GM19351 (cell line): ENCODE measurements around the gene UBE2E2.

Source experiments
- ATAC-seq: cut with Tn5 transposase; IDR thresholded peaks from one replicate; pipeline ENCODE4 v1.9.1; 2021; ENCODE audit warnings: mild to moderate bottlenecking, moderate library complexity; ENCODE audit not compliant: unreplicated experiment

Gene UBE2E2

GRCh38 chr3:23567917-23568316, 364.8 kb downstream of the UBE2E2 start:
- no peak for ATAC-seq

GRCh38 chr3:23573827-23574226, 370.7 kb downstream of the UBE2E2 start:
- no peak for ATAC-seq

GRCh38 chr3:23574822-23575315, 371.7 kb downstream of the UBE2E2 start:
- ATAC-seq = no peak

- no peak for ATAC-seq
Observed at GRCh38 chr3:23575697-23576096, 372.6 kb downstream of the UBE2E2 start.

- no peak for ATAC-seq
Observed at GRCh38 chr3:23576379-23576959, 373.3 kb downstream of the UBE2E2 start.

GRCh38 chr3:23580096-23580713, 377.1 kb downstream of the UBE2E2 start:
- ATAC-seq = no peak

- ATAC-seq = no peak
Observed at GRCh38 chr3:23583980-23584740, 381.0 kb downstream of the UBE2E2 start.

- no peak for ATAC-seq
Observed at GRCh38 chr3:23587513-23587912, 384.4 kb downstream of the UBE2E2 start.

- no peak for ATAC-seq
Observed at GRCh38 chr3:23588547-23588946, 385.4 kb downstream of the UBE2E2 start.

GRCh38 chr3:23589602-23590001, 386.5 kb downstream of the UBE2E2 start:
- no peak for ATAC-seq

GRCh38 chr3:23590424-23591273, 387.5 kb downstream of the UBE2E2 start:
- peak; percentile 91 for ATAC-seq

GRCh38 chr3:23591374-23591773, 388.2 kb downstream of the UBE2E2 start:
- ATAC-seq = no peak

- peak; percentile 38 for ATAC-seq
Observed at GRCh38 chr3:23592961-23593931, 390.1 kb downstream of the UBE2E2 start.

- ATAC-seq = no peak
Observed at GRCh38 chr3:23594066-23594465, 390.9 kb downstream of the UBE2E2 start.

- no peak for ATAC-seq
Observed at GRCh38 chr3:23594894-23595670, 392.0 kb downstream of the UBE2E2 start.

GRCh38 chr3:23595851-23596250, 392.7 kb downstream of the UBE2E2 start:
- no peak for ATAC-seq

GRCh38 chr3:23600167-23600871, 397.2 kb downstream of the UBE2E2 start:
- ATAC-seq = no peak

- no peak for ATAC-seq
Observed at GRCh38 chr3:23601091-23601822, 398.1 kb downstream of the UBE2E2 start.
